IMR-90 (cell line): ENCODE data around the gene CDO1. TPM values are rescaled to one million over a fixed set of nuclear protein-coding genes. Genes with fewer than 3 reads are reported as not detected.

Experiments
- ATAC-seq: fragments of 200-7000 bp; cut with Tn5 transposase; 2 replicates; pipeline ENCODE4 v1.9.1; 2020; ENCODE audit warnings: low read depth, mild to moderate bottlenecking, moderate library complexity
- BruUV-seq: library from RNA; stranded (reverse); fragments of 400-500 nt; replicated peaks from 2 replicates; lab custom pipeline; 2021; lab: Mats Ljungman, UMichigan
- CTCF ChIA-PET: fragments of 300-600 bp; formaldehyde crosslinking; extraction: SDS; loops from one replicate; lab custom pipeline; 2021; ENCODE audit warnings: antibody characterized with exemption; lab: Yijun Ruan, JAX
- POLR2A ChIA-PET: fragments of 300-600 bp; sonication (Branson Sonifier 250); formaldehyde crosslinking; loops from one replicate; lab custom pipeline; 2022; ENCODE audit warnings: antibody characterized with exemption; ENCODE audit not compliant: unreplicated experiment; lab: Charles Lee
- DNase-seq: peaks from one replicate; pipeline ENCODE4 v3.0.0; 2013
- H2AFZ ChIP-seq: replicated peaks from 2 replicates; pipeline ENCODE3; 2013; ENCODE audit warnings: low read length, mild to moderate bottlenecking; ENCODE audit not compliant: poor library complexity
- H2AK5ac ChIP-seq: 2 replicates; pipeline ENCODE4 v1.6.1; 2013; ENCODE audit warnings: low read depth, low read length, inconsistent platforms
- H2AK9ac ChIP-seq: replicated peaks from 2 replicates; pipeline ENCODE3; 2013; ENCODE audit warnings: mild to moderate bottlenecking, low read depth, low read length, moderate library complexity; ENCODE audit not compliant: poor library complexity
- H2BK120ac ChIP-seq: 2 replicates; pipeline ENCODE4 v1.6.1; 2013; ENCODE audit warnings: low read depth, low read length, inconsistent platforms
- H2BK15ac ChIP-seq: 3 replicates; pipeline ENCODE4 v1.6.1; 2013; ENCODE audit warnings: low read depth, low read length, inconsistent platforms
- H2BK20ac ChIP-seq: 2 replicates; pipeline ENCODE4 v1.6.1; 2013; ENCODE audit warnings: low read depth, mild to moderate bottlenecking, inconsistent platforms, low read length, moderate library complexity
- H2BK5ac ChIP-seq: 2 replicates; pipeline ENCODE4 v1.6.1; 2013; ENCODE audit warnings: mild to moderate bottlenecking, low read depth, low read length, inconsistent platforms; ENCODE audit not compliant: poor library complexity, severe bottlenecking
- H3K14ac ChIP-seq: replicated peaks from 2 replicates; pipeline ENCODE4 v1.6.1; 2013; ENCODE audit warnings: low read depth, low read length, inconsistent platforms
- H3K18ac ChIP-seq: 2 replicates; pipeline ENCODE4 v1.6.1; 2013; ENCODE audit warnings: low read depth, low read length, control low read depth
- H3K23ac ChIP-seq: 2 replicates; pipeline ENCODE4 v1.6.1; 2013; ENCODE audit warnings: low read depth, low read length, inconsistent platforms
- H3K27ac ChIP-seq: 2 replicates; pipeline ENCODE4 v1.5.1; 2013; ENCODE audit warnings: mild to moderate bottlenecking, control low read depth, low read length; ENCODE audit not compliant: insufficient read depth
- H3K27me3 ChIP-seq: 2 replicates; pipeline ENCODE4 v1.6.1; 2013; ENCODE audit warnings: low read length; ENCODE audit not compliant: control insufficient read depth, insufficient read depth
- H3K36me3 ChIP-seq: 2 replicates; pipeline ENCODE4 v1.6.1; 2013; ENCODE audit warnings: low read length, mixed read lengths; ENCODE audit not compliant: control insufficient read depth, insufficient read depth
- H3K4ac ChIP-seq: 2 replicates; pipeline ENCODE4 v1.6.1; 2013; ENCODE audit warnings: low read depth, low read length, inconsistent platforms
- H3K4me1 ChIP-seq: 2 replicates; pipeline ENCODE4 v1.6.1; 2013; ENCODE audit warnings: low read length, mixed read lengths; ENCODE audit not compliant: control insufficient read depth, insufficient read depth
- H3K4me2 ChIP-seq: 2 replicates; pipeline ENCODE4 v1.6.1; 2013; ENCODE audit warnings: low read depth, mild to moderate bottlenecking, control low read depth, low read length, moderate library complexity
- H3K4me3 ChIP-seq: 2 replicates; pipeline ENCODE4 v1.5.1; 2013; ENCODE audit warnings: low read depth, mild to moderate bottlenecking, control low read depth, low read length, moderate library complexity; ENCODE audit not compliant: insufficient read depth
- H3K56ac ChIP-seq: 2 replicates; pipeline ENCODE4 v1.6.1; 2013; ENCODE audit warnings: low read length, inconsistent platforms; ENCODE audit not compliant: insufficient read depth; ENCODE audit errors: extremely low read depth
- H3K79me1 ChIP-seq, 2 experiments: 2 replicates each; pipeline ENCODE4 v1.6.1; 2013; ENCODE audit warnings: low read length in 2 of 2, inconsistent platforms in 1 of 2, low read depth in 1 of 2
- H3K9ac ChIP-seq: 2 replicates; pipeline ENCODE4 v1.6.1; 2013; ENCODE audit warnings: low read depth, low read length, control low read depth
- H3K9me1 ChIP-seq: 2 replicates; pipeline ENCODE4 v1.6.1; 2013; ENCODE audit warnings: low read length, inconsistent platforms; ENCODE audit not compliant: insufficient read depth
- H3K9me3 ChIP-seq: 2 replicates; pipeline ENCODE4 v1.6.1; 2013; ENCODE audit warnings: low read length; ENCODE audit not compliant: control insufficient read depth, insufficient read depth
- H4K20me1 ChIP-seq: 2 replicates; pipeline ENCODE4 v1.6.1; 2013; ENCODE audit warnings: low read length, inconsistent platforms; ENCODE audit not compliant: insufficient read depth
- H4K5ac ChIP-seq: 2 replicates; pipeline ENCODE4 v1.6.1; 2013; ENCODE audit warnings: mild to moderate bottlenecking, low read depth, low read length, control low read depth
- H4K8ac ChIP-seq, 2 experiments: 2 replicates each; pipeline ENCODE4 v1.6.1; 2013; ENCODE audit warnings: low read depth in 2 of 2, low read length in 2 of 2, control low read depth in 1 of 2, inconsistent platforms in 1 of 2
- H4K91ac ChIP-seq: 2 replicates; pipeline ENCODE4 v1.6.1; 2013; ENCODE audit warnings: low read depth, low read length, inconsistent platforms; ENCODE audit not compliant: insufficient read depth
- BHLHE40 ChIP-seq: fragments of 150-350 bp; IDR thresholded peaks from 2 replicates; pipeline ENCODE4 v1.6.1; 2016; ENCODE audit warnings: mild to moderate bottlenecking, low read depth, low read length
- CEBPB ChIP-seq: IDR thresholded peaks from 2 replicates; pipeline ENCODE4 v1.6.1; 2012; ENCODE audit warnings: low read depth, low read length, improper control_type of control experiment
- CHD1 ChIP-seq: IDR thresholded peaks from 2 replicates; pipeline ENCODE4 v1.6.1; 2012; ENCODE audit warnings: low read depth, low read length, improper control_type of control experiment
- CTCF ChIP-seq: conservative IDR thresholded peaks from 2 replicates; pipeline ENCODE4 v1.5.1; 2012; ENCODE audit warnings: mild to moderate bottlenecking, low read depth, low read length, improper control_type of control experiment
- ELK1 ChIP-seq: fragments of 150-350 bp; IDR thresholded peaks from 2 replicates; pipeline ENCODE4 v1.6.1; 2016; ENCODE audit warnings: low read depth, mild to moderate bottlenecking, low read length, moderate library complexity, borderline replicate concordance
- FOS ChIP-seq: fragments of 150-350 bp; IDR thresholded peaks from 2 replicates; pipeline ENCODE4 v1.6.1; 2016; ENCODE audit warnings: low read depth, low read length
- MAFK ChIP-seq: IDR thresholded peaks from 2 replicates; pipeline ENCODE4 v1.6.1; 2012; ENCODE audit warnings: low read depth, low read length, improper control_type of control experiment
- MAZ ChIP-seq: IDR thresholded peaks from 2 replicates; pipeline ENCODE4 v1.6.1; 2012; ENCODE audit warnings: low read depth, mild to moderate bottlenecking, low read length, improper control_type of control experiment, moderate library complexity, borderline replicate concordance
- MXI1 ChIP-seq: IDR thresholded peaks from 2 replicates; pipeline ENCODE4 v1.6.1; 2012; ENCODE audit warnings: low read depth, mild to moderate bottlenecking, low read length, moderate library complexity, borderline replicate concordance
- NFE2L2 ChIP-seq: fragments of 150-350 bp; IDR thresholded peaks from 2 replicates; pipeline ENCODE4 v1.6.1; 2016; ENCODE audit warnings: low read depth, mild to moderate bottlenecking, low read length
- POLR2A ChIP-seq: IDR thresholded peaks from 2 replicates; pipeline ENCODE4 v1.6.1; 2012; ENCODE audit warnings: mild to moderate bottlenecking, low read depth, low read length
- RAD21 ChIP-seq: IDR thresholded peaks from 2 replicates; pipeline ENCODE4 v1.6.1; 2012; ENCODE audit warnings: low read length, improper control_type of control experiment
- RCOR1 ChIP-seq: IDR thresholded peaks from 2 replicates; pipeline ENCODE4 v1.6.1; 2012; ENCODE audit warnings: mild to moderate bottlenecking, low read length, improper control_type of control experiment; ENCODE audit not compliant: insufficient replicate concordance
- RFX5 ChIP-seq: IDR thresholded peaks from 2 replicates; pipeline ENCODE4 v1.8.0; 2012; ENCODE audit warnings: low read depth, mild to moderate bottlenecking, low read length, moderate library complexity
- SMC3 ChIP-seq: fragments of 150-350 bp; IDR thresholded peaks from 2 replicates; pipeline ENCODE4 v1.6.1; 2016; ENCODE audit warnings: low read depth, mild to moderate bottlenecking, antibody characterized with exemption, low read length, moderate library complexity
- USF2 ChIP-seq: fragments of 150-350 bp; IDR thresholded peaks from 2 replicates; pipeline ENCODE4 v1.6.1; 2017; ENCODE audit warnings: mild to moderate bottlenecking, antibody characterized with exemption, low read length, low read depth
- WGBS, 2 experiments: methylation state at CpG; one replicate each; pipeline versions ENCODE4 v1.1.5 to v1.1.7; 2013; ENCODE audit warnings: missing lambda C conversion rate in 2 of 2; ENCODE audit not compliant: insufficient read length in 1 of 2; ENCODE audit errors: extremely low coverage in 2 of 2; 5-methylcytosine and 5-hydroxymethylcytosine counted together
- dilution Hi-C: fragments of 300-500 bp; cut with HindIII; formaldehyde crosslinking; loops from one replicate; pipeline ENCODE4 v1.14.3; 2018; ENCODE audit warnings: low sequenced_read_pairs; ENCODE audit not compliant: unreplicated experiment
- in situ Hi-C: fragments of 300-500 bp; cut with MboI; formaldehyde crosslinking; loops from 3 replicates; pipeline ENCODE4 v1.14.3; 2019; ENCODE audit warnings: low sequenced_read_pairs, inconsistent platforms, mixed read lengths
- intact Hi-C: fragments of 100-400 bp; cut with micrococcal nuclease; formaldehyde crosslinking; loops from 2 replicates; pipeline ENCODE4 v1.10.0; 2022
- polyA plus RNA-seq, 3 experiments: library from polyadenylated mRNA; depleted of rRNA; stranded (reverse); fragments of >200 nt; gene quantifications; 2 replicates each; pipeline ENCODE4 v1.2.3, GENCODE V29; 2012; ENCODE audit warnings: low replicate concordance in 1 of 3
- total RNA-seq: library from RNA; depleted of rRNA; stranded (reverse); fragments of >200 nt; gene quantifications from 2 replicates; pipeline ENCODE4 v1.2.3, GENCODE V29; 2012

The CDO1 gene
- total and polyA plus RNA-seq, 2 of the 4 experiments (the other 2 are of a cell fraction): 4.8 to 8.6 TPM

DNA sequence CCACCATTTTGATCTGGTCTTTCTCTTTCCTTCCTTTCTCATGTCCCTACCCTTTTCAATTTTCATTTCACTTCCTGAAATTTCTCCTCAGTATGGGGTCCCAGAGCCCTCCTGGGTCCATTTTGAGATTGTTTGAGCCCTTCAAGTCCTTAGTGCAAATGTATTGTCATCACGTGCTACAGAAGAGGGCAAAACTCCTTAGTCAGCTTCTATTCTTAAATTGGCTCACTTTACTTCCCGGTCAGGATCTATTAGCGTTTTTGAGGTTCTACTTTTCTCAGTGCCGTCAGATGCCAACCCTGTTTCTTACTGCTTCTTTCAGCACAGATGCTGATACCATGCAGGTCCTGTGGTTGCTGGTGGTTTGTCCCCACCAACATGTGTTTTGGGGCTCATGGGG, 19.0 kb upstream of the CDO1 start:
- ChIA-PET POLR2A (no interaction called here), CTCF (no interaction called here)
- H4K20me1 ChIP-seq: peaks cover 13% of the 10 kb centered on the region
- H3K4me2 ChIP-seq: no peak overlapping the region
- H3K4me3 ChIP-seq: no peak overlapping the region
- H3K27me3 ChIP-seq: no peaks in the 10 kb centered on the region
- H4K8ac ChIP-seq: no peak overlapping the region
- no peak overlapping the region for H3K9ac ChIP-seq
- no peak overlapping the region for H3K23ac ChIP-seq
- intact Hi-C loops: loop anchor here (5.0 to 10.0 kb wide), 2 partner anchors 291 to 523 kb away; partner anchors contain the start of gene FEM1C
- no peak overlapping the region for H2AK5ac ChIP-seq
- no peak overlapping the region for H4K5ac ChIP-seq
- H3K14ac ChIP-seq: no peak overlapping the region
- no peak overlapping the region for H3K4ac ChIP-seq
- H3K18ac ChIP-seq: no peak overlapping the region
- no peak overlapping the region for H2AK9ac ChIP-seq
- DNase-seq (no peak), ATAC-seq (no peak)
- H3K27ac ChIP-seq: no peak overlapping the region
- TF ChIP-seq MAZ: no peak
- no peak for TF ChIP-seq CEBPB
- no peak for TF ChIP-seq FOS
- no peak for TF ChIP-seq USF2
- TF ChIP-seq MXI1: no peak
- no peak for TF ChIP-seq MAFK
- TF ChIP-seq CHD1: no peak
- TF ChIP-seq BHLHE40: no peak
- no peak for TF ChIP-seq NFE2L2
- no peak for TF ChIP-seq POLR2A
- TF ChIP-seq ELK1: no peak
- TF ChIP-seq RCOR1: no peak
- TF ChIP-seq RFX5: no peak
- no peak for TF ChIP-seq SMC3
- TF ChIP-seq RAD21: no peak
- TF ChIP-seq CTCF: no peak
- no peak overlapping the region for H2AFZ ChIP-seq
- no peak overlapping the region for H2BK5ac ChIP-seq
- no peaks in the 10 kb centered on the region for H3K9me3 ChIP-seq
- H2BK120ac ChIP-seq: no peak overlapping the region
- H2BK15ac ChIP-seq: no peak overlapping the region
- no TSS peak for BruUV-seq
- WGBS, 2 experiments: no CpG with 5 or more reads among the region's 4 CpGs
- no peaks in the 10 kb centered on the region for H3K9me1 ChIP-seq
- dilution Hi-C loops: no loop called here
- H3K4me1 ChIP-seq: peaks cover 3% of the 10 kb centered on the region; the same call in 1 of the 2 replicates
- H3K79me1 ChIP-seq: peaks cover 5 to 13% of the 10 kb centered on the region in 2 experiments; a peak in 3 of 4 replicates
- in situ Hi-C loops: loop anchor here (5.0 to 25.0 kb wide), 2 partner anchors 208 to 548 kb away; partner anchors contain the start of genes CCDC112 and TMED7
- H4K91ac ChIP-seq: no peak overlapping the region
- H3K36me3 ChIP-seq: peaks cover 11% of the 10 kb centered on the region
- no peak overlapping the region for H2BK20ac ChIP-seq
- no peak overlapping the region for H3K56ac ChIP-seq
